SHP77 treated with DMSO at 0.1 percent for 48 hours (cell line): ENCODE results near the gene RETSAT.
"Not testable (repeated sequence)": the region's sequence is repeated elsewhere in the genome, so short reads cannot be mapped to it uniquely, and the experiment has no call there.

Experiments used
- DNase-seq: peaks from one replicate; lab custom pipeline; 2025; lab: John Stamatoyannopoulos, UW

The RETSAT gene

GRCh38 chr2:85330839-85331636 is 23.3 kb downstream of the RETSAT start:
- no peak for DNase-seq

GRCh38 chr2:85329701-85330100 is 24.6 kb downstream of the RETSAT start:
- not testable (repeated sequence) for DNase-seq

GRCh38 chr2:85329181-85329651 is 25.1 kb downstream of the RETSAT start:
- no peak for DNase-seq

- DNase-seq = peak; percentile 86
Measured at GRCh38 chr2:85327822-85328617, 26.3 kb downstream of the RETSAT start, which contains the start of gene TGOLN2. TSS of gene TGOLN2 (minus strand) at chr2:85327989. CDS start at chr2:85327962, 27 bp downstream.

GRCh38 chr2:85327160-85327821 is 27.0 kb downstream of the RETSAT start:
- DNase-seq = no peak

- DNase-seq = no peak
Measured at GRCh38 chr2:85326406-85327159, 27.7 kb downstream of the RETSAT start.

- no peak for DNase-seq
Measured at GRCh38 chr2:85325466-85325811, 28.9 kb downstream of the RETSAT start.

GRCh38 chr2:85324639-85325465 is 29.5 kb downstream of the RETSAT start:
- no peak for DNase-seq

GRCh38 chr2:85323988-85324367 is 30.4 kb downstream of the RETSAT start:
- DNase-seq = not testable (repeated sequence)

GRCh38 chr2:85323351-85323987 is 30.9 kb downstream of the RETSAT start:
- no peak for DNase-seq

- no peak for DNase-seq
Measured at GRCh38 chr2:85319796-85320195, 34.5 kb downstream of the RETSAT start.

- DNase-seq = no peak
Measured at GRCh38 chr2:85318222-85319074, 35.9 kb downstream of the RETSAT start.

GRCh38 chr2:85315921-85316320 is 38.4 kb downstream of the RETSAT start:
- DNase-seq = not testable (repeated sequence)

- no peak for DNase-seq
Measured at GRCh38 chr2:85314884-85315242, 39.5 kb downstream of the RETSAT start.

GRCh38 chr2:85312404-85312803 is 41.9 kb downstream of the RETSAT start:
- no peak for DNase-seq

- no peak for DNase-seq
Measured at GRCh38 chr2:85310330-85310729, 44.0 kb downstream of the RETSAT start.

GRCh38 chr2:85309699-85310321 is 44.5 kb downstream of the RETSAT start:
- no peak for DNase-seq

GRCh38 chr2:85308896-85309555 is 45.3 kb downstream of the RETSAT start:
- peak; percentile 80 for DNase-seq
